MV-4-11 (cell line): ENCODE data around the gene RRP9.

Experiments used
- DNase-seq: peaks from one replicate; lab custom pipeline; 2025; lab: John Stamatoyannopoulos, UW

RRP9 gene

DNA sequence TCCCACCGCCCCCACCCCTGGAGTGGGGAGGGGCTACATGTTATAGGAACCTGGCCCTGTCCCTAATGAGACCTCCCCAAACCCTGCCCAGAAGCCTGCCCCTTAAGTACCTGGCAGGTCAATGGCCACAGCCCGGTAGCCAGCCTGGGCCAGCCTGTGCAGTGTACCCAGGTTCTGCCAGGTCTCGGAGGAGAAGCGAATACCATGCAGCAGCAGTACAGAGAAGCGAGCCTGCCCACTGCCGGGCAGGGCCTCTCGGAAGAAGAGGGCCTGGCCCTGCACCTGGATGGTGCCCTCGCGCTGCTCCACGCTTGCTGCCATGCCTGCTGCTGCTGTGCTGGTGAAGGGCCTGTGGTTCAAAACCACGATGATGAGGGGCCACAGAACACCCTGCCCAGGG is 29.6 kb upstream of the RRP9 start:
- DNase-seq: no peak

DNA sequence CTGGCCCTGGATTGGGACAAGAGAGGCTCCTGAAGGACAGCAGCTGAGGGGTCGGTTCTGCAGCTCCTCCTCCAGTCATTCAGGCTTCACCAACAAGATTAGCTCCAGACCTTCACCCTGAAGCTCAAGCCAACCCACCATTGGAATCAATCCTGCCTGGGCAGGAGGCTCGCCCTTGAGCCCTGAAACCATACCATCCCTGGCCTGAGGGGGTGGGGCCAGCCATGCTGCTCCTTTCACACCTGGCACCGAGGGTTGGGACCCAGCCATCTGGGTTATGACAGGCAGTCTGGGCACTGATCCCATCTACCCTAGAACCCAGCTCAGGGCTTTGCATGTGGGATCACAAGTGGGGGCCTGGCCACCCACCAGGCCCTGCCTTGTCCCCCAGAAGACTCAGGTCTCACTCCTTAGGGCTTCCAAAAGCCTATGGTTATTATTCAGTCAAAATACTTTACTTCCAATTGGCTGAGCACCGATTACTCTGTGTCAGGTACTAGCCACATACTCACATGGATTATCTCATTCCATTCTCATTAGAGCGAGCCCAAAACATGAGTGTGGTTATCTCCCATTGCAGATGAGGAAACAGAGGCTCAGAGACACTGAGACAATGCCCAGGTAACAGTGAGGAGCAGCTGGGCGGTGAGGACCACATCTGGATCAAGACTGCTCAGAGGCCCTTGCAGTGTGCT is 29.0 kb upstream of the RRP9 start:
- DNase-seq: no peak

DNA sequence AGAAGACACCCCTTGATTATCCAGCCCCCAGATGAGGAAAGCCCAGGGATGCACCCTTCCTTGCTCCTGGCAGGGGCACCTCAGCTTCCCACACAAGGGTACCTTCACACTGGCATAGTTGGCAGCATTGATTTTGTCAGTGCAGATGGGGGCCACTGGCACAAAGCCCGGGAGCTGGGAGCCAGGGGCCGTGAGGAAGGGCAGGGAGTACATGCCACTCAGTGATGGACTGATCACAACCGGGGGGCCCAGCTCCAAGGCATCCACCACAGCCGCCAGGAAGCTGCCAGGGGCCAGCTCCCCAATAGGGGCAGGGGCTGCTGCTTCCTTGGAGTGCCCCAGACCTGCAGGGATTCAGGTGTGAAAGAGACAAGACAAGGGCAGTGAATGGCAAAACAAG is 28.1 kb upstream of the RRP9 start:
- DNase-seq: no peak

- DNase-seq: no peak
Observed at GRCh38 chr3:51968883-51969678, 27.4 kb upstream of the RRP9 start.

DNA sequence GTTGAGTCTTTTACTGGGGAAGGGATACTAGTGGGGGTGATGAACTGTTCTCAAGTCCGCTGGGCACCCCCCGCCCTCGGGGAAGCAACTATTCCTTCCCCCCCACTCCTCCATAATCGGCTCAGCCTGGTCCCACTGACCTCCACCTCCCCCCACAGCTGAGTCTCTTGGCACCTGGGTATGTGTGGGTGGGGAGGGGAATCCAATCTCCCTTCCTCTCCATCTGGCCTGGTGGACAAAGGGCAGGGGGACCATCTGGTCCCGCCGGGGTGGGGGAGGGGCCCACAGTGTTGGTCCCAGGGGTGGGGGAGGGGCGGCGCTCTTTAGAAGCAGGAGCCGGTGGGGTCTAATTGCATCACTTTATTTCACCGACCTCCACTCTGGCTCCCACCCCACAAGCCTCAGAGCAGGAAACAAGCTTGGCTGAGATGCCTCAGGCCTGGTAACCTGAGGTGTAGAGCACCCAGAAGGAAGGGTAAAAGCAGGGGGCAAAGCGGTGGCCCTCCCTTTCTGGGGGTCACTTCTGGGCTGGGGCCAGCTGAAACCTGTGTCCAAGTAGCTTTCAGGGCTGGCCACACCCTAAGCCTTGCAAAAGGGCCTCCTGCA is 26.6 kb upstream of the RRP9 start:
- DNase-seq: no peak

DNA sequence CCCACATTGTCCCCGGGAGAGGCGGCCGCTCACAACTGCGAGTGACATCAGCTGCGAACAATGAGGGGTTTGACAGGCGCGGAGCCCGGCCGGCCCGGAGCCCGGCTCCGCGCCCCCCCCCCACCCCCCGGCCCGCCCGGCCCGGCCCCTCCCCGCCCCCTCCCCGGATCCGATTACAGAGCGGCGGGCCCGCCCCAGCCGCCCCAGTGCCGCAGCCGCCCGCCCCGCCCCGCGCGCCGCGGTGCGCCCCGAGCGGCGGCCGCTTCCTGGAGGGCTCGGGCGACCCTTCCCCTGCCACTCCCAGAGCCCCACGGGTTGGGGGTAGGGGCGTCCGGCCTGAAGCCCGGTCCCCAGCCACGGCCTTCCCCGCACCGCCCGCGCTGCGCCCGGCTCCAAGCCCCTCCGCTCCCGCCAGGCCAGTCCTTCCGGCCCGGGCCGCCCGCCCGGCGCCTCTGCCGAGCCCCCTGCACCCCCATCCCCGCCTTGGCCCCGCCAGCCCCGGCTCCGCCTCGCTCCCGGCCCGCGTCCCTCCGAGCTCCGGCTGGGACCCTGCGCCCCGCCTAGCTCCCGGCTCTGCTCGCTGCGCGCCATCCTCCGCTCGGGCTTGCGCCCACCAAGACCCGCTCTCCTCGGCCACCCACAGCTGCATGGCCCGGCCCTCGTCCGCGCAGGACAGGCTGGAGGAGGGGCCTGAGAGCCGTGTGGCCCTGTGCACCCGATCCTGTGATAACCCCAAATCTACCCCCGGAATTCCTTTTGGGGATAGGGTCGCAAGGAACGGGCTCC is 25.9 kb upstream of the RRP9 start, which contains the start of gene PCBP4:
Gene PCBP4 (minus strand): TSS at position 71 of the 786 bp plus-strand sequence. CDS start 6,214 bp downstream, outside the sequence.
- no peak for DNase-seq

GRCh38 chr3:51966922-51967383 is 25.2 kb upstream of the RRP9 start:
- DNase-seq: no peak

- DNase-seq: no peak
Observed at GRCh38 chr3:51966486-51966885, 24.8 kb upstream of the RRP9 start.

- DNase-seq: no peak
Observed at GRCh38 chr3:51966016-51966415, 24.3 kb upstream of the RRP9 start.

DNA sequence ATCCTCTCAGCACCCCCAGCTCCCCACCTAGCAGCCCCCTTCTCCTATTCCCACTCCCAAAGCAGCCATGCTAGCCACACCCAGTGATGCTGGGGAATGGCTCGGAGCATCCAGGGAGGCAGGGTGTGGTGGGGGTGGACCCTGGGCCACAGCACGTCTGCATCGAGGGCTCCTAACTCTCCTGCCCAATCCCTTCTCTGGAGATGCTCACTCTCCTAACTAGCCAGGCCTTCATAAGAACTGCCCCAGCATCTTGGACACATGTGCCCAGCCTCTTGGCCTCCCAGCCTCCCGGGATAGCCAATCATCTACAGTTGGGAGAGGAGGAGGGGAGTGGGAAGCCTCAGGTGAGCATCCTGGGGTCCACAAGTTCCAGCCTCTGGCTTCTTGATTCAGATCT is 22.8 kb upstream of the RRP9 start:
- no peak for DNase-seq

DNA sequence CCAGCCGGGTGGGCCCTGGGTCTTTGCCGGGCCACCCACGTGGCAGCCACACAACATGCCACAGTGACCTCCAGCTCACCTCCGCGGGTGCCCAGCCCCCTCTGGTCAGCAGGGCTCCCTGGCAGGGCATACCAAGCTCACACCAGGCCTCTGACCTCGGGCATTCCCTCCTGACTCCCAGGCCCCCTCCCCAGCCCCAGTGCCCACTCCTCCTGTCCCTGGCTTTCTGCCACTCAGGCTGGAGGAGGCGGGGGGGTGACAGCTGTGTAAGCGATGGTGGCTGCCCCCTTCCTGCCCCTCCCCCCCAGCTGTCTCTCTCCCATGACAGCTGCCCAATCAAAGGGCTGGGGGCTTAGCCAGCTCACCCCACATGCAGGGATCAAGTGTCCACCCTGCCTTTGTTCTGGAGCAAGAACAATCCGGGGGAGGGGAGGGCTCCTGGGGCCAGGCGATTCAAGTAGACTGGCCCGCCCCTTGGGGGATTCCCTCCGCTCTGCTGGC is 22.3 kb upstream of the RRP9 start:
- no peak for DNase-seq

DNA sequence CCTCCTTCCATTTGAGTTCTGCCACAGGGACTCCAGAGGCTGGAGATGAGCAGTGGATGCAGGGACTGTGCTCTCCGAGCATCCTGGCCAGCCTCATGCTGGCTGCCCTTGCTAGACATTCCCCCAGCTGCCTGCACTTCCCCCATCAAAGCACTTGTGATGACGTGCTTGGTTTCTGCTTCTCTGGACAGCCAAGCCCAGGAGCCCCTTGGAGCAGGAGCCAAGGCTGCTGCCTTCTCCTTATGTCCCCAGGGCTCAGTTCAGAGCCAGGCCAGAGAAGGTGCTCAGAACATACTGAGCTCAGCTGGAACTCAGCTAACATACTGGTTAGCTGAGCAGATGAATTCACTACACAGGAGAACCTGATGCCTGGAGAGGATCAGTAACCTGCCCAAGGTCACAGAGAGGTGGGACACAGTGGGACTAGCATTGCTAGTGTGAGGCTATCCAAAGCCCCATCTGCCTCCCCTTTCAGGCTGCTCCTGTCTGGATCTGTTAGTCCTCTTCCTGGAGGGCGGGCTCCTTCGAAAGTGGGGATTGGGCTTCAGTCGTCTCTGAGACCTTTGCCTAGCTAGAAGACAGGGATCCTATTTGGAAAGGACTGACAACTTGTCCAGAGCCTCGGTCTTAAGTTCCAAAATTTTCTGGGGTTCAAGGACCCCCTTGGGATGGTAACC is 21.3 kb upstream of the RRP9 start:
- DNase-seq: no peak

GRCh38 chr3:51961602-51962569 is 20.2 kb upstream of the RRP9 start:
- DNase-seq: no peak

DNA sequence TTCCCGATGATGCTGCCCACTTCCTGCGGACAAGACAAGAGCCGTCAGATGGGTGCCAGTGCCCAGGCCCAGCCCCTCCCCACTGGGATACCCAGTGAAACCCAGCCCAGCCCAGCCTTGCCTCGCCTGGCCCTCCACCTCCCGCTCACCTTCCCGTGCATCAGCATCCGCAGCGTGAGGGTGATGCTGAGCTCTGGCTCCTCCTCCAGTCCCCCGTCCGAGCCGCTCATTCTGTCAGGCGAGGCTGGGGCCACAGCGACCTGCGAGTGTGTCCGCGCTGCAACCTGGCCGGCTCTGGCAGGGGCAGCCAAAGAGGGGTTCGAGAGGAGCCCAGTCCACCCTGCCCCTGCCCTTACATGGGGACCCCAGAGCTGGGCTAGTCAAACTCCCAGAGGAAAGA is 19.3 kb upstream of the RRP9 start:
- no peak for DNase-seq

DNA sequence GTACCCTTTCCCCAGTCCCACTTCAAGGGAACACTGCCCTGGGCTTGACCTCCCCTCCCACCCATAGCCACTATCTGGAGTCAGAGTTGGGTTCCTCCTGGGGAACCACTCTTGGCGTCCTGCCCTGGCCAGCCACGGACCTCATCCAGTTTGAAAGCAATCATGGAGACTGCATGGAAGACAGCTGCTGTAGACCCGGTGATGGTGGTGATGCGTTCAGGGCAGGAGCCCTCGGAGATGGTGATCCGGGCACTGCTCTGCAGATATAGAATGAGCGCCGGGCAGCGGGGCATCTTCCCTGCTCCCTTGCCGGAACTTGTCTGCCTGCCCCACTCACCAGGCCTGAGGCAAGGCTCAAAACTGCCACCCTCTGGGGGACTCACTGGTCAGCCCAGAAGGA is 18.7 kb upstream of the RRP9 start:
- no peak for DNase-seq

GRCh38 chr3:51959651-51960050 is 17.9 kb upstream of the RRP9 start:
- DNase-seq: no peak

GRCh38 chr3:51958603-51959521 is 17.2 kb upstream of the RRP9 start:
- DNase-seq: no peak

- DNase-seq: no peak
Observed at GRCh38 chr3:51957520-51958205, 16.0 kb upstream of the RRP9 start.
